ENCODE data around the gene P2RY8. TPM values are rescaled to one million over a fixed set of nuclear protein-coding genes. Genes with fewer than 3 reads are reported as not detected.
"Not testable (repeated sequence)": the region's sequence is repeated elsewhere in the genome, so short reads cannot be mapped to it uniquely, and the experiment has no call there.

P2RY8 gene
- total and polyA plus RNA-seq, 8 donors = 0.35 to 1.4 (median 0.51) TPM

DNA sequence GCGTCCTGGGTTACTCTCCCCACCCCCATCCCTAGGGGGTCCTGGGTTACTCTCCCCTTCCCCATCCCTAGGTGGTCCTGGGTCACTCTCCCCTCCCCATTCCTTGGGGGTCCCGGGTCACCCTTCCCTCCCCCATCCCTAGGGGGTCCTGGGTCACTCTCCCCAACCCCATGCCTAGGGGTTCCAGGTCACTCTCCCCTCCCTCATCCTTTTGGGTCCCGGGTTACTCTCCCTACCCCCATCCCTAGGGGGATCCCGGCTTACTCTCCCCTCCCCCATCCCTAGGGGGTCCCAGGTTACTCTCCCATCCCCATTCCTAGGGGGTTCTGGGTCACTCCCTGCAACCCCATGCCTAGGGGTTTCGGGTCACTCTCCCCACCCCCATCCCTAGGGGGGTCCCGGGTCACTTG, 85.7 kb downstream of the P2RY8 start:
- Histone ChIP-seq H3K27ac (no peak overlapping the region), H3K4me3 (no peak overlapping the region), H3K4me1 (peaks cover 0 to 8% (median 4%) of the 10 kb centered on the region in 3 donors), H3K27me3 (no peaks in the 10 kb centered on the region), H3K36me3 (no peaks in the 10 kb centered on the region), H3K9me3 (no peaks in the 10 kb centered on the region)
- TF ChIP-seq, protein P1, sequence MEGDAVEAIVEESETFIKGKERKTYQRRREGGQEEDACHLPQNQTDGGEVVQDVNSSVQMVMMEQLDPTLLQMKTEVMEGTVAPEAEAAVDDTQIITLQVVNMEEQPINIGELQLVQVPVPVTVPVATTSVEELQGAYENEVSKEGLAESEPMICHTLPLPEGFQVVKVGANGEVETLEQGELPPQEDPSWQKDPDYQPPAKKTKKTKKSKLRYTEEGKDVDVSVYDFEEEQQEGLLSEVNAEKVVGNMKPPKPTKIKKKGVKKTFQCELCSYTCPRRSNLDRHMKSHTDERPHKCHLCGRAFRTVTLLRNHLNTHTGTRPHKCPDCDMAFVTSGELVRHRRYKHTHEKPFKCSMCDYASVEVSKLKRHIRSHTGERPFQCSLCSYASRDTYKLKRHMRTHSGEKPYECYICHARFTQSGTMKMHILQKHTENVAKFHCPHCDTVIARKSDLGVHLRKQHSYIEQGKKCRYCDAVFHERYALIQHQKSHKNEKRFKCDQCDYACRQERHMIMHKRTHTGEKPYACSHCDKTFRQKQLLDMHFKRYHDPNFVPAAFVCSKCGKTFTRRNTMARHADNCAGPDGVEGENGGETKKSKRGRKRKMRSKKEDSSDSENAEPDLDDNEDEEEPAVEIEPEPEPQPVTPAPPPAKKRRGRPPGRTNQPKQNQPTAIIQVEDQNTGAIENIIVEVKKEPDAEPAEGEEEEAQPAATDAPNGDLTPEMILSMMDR (IDR thresholded peaks at IDR 0.05) = no peak
- ATAC-seq = no peak
- intact Hi-C loops (cut with DNase I) = no loop called here
- WGBS, 2 donors = 81 to 82% methylated on average over 6 of the region's 6 CpGs
- DNase-seq = peak in 4 of 6 donors; percentile 27 to 59 (median 34)
- no peak for FAIRE-seq

GRCh38 chrX:1450361-1451161, 86.4 kb downstream of the P2RY8 start:
- Histone ChIP-seq H3K27ac (no peak overlapping the region), H3K4me1 (peaks cover 0 to 8% (median 4%) of the 10 kb centered on the region in 3 donors), H3K36me3 (no peaks in the 10 kb centered on the region), H3K4me3 (no peak overlapping the region), H3K9me3 (no peaks in the 10 kb centered on the region), H3K27me3 (no peaks in the 10 kb centered on the region)
- DNase-seq (peak in 5 of 6 donors; percentile 12 to 60 (median 29)), FAIRE-seq (no peak), ATAC-seq (no peak)
- intact Hi-C loops (cut with DNase I) = no loop called here
- TF ChIP-seq, protein P1 (IDR thresholded peaks at IDR 0.05) = no peak
- 77 to 85% methylated on average over 9 of the region's 9 CpGs for WGBS, 2 donors

- DNase-seq (peak in 1 of 6 donors; percentile 1), FAIRE-seq (no peak), ATAC-seq (no peak)
- peaks cover 0 to 8% (median 4%) of the 10 kb centered on the region in 3 donors for H3K4me1 ChIP-seq
- H3K27ac ChIP-seq = no peak overlapping the region
- H3K4me3 ChIP-seq = no peak overlapping the region
- H3K9me3 ChIP-seq = no peaks in the 10 kb centered on the region
- TF ChIP-seq, protein P1 (IDR thresholded peaks at IDR 0.05) = no peak
- H3K36me3 ChIP-seq = no peaks in the 10 kb centered on the region
- H3K27me3 ChIP-seq = no peaks in the 10 kb centered on the region
- 98 to 100% methylated on average over 2 of the region's 2 CpGs for WGBS, 2 donors
- intact Hi-C loops (cut with DNase I) = loop anchor here in 1 of 3 donors (10.0 kb wide), 1 partner anchor 55 kb away; the partner anchor contains the start of gene SLC25A6
Observed at GRCh38 chrX:1449823-1450149, 87.2 kb downstream of the P2RY8 start.

DNA sequence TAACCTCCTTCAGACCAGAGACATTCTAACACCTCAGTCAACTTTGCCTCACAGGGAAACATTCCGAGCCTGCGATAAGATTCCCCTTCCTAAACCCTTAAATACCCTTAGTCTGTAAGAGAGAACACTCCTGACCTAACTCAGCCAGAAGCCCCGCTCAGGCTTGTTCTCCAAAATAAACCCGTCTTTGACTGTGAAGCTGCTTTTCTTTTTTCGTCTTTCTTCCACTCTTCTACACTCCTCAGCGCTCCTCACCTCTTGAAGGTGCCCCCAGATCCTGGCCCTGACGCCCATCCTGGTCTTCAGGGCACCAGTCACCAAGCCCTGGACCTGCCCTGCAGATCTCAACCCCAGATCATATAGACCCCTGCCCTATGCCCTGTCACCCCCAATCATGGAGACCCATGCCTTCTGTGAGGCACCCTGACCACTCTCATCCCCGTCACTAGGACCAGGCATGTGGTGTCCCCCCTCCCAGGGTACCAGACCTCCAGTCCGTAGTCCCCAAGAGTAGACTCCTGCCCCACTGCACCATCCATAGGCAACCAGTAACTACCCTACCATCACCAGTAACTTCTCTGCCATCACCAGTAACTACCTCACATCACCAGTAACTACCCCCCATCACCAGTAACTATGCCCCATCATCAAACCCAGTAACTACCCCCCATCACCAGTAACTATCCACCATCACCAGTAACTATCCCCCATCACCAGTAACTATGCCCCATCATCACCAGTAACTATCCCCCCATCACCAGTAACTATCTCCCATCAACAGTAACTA, 87.8 kb downstream of the P2RY8 start:
- no peaks in the 10 kb centered on the region for H3K36me3 ChIP-seq
- no peaks in the 10 kb centered on the region for H3K9me3 ChIP-seq
- no peaks in the 10 kb centered on the region for H3K27me3 ChIP-seq
- TF ChIP-seq, protein P1 (IDR thresholded peaks at IDR 0.05) = no peak
- peaks cover 0 to 8% (median 4%) of the 10 kb centered on the region in 3 donors for H3K4me1 ChIP-seq
- no peak overlapping the region for H3K4me3 ChIP-seq
- FAIRE-seq (no peak), ATAC-seq (no peak), DNase-seq (peak in 3 of 6 donors; percentile 8 to 20 (median 13))
- WGBS, 2 donors = 89 to 92% methylated on average over 9 of the region's 9 CpGs
- H3K27ac ChIP-seq = no peak overlapping the region
- intact Hi-C loops (cut with DNase I) = loop anchor here in 1 of 3 donors (10.0 kb wide), 1 partner anchor 54 kb away; the partner anchor contains the start of gene SLC25A6

- peak in 1 of 6 donors; percentile 8 for DNase-seq
- not testable (repeated sequence) for H3K4me3 ChIP-seq, ATAC-seq, H3K4me1 ChIP-seq, H3K36me3 ChIP-seq, H3K27ac ChIP-seq, H3K27me3 ChIP-seq, FAIRE-seq, H3K9me3 ChIP-seq
- 95 to 96% methylated on average over 5 of the region's 5 CpGs for WGBS, 2 donors
- intact Hi-C loops (cut with DNase I) = loop anchor here in 1 of 3 donors (10.0 kb wide), 1 partner anchor 54 kb away; the partner anchor contains the start of gene SLC25A6
Observed at GRCh38 chrX:1448573-1449001, 88.4 kb downstream of the P2RY8 start.

GRCh38 chrX:1447969-1448572, 88.9 kb downstream of the P2RY8 start:
- intact Hi-C loops (cut with DNase I) = loop anchor here in 1 of 3 donors (10.0 kb wide), 1 partner anchor 53 kb away; the partner anchor contains the start of gene SLC25A6
- H3K4me3 ChIP-seq, H3K9me3 ChIP-seq, H3K4me1 ChIP-seq, FAIRE-seq, H3K27me3 ChIP-seq, H3K36me3 ChIP-seq, ATAC-seq, H3K27ac ChIP-seq: not testable (repeated sequence)
- DNase-seq = peak in 3 of 6 donors; percentile 5 to 16 (median 8)
- 97% methylated on average over 8 of the region's 8 CpGs for WGBS, 2 donors
